Cardiac muscle cell (in vitro differentiated cells and primary cell): Measurements from ENCODE around the gene PNPLA6. TPM values are rescaled to one million over a fixed set of nuclear protein-coding genes. Genes with fewer than 3 reads are reported as not detected.

Experiments used
- DNase-seq, 2 donors: peaks; one replicate each; pipeline versions ENCODE4 v3.0.0 to v3.0.0-alpha.2; 2010 to 2017; ENCODE audit warnings: low read depth in 1 of 2, low spot score in 1 of 2
- H3K27ac ChIP-seq: fragments of 200-600 bp; sonication (generic); 2 replicates; pipeline ENCODE4 v1.5.1; 2016
- H3K27me3 ChIP-seq: fragments of 200-600 bp; sonication (generic); 2 replicates; pipeline ENCODE4 v1.6.0; 2016; ENCODE audit warnings: control low read depth
- H3K36me3 ChIP-seq: fragments of 200-600 bp; sonication (generic); 2 replicates; pipeline ENCODE4 v1.5.1; 2016; ENCODE audit warnings: control low read depth
- H3K4me1 ChIP-seq: fragments of 200-600 bp; sonication (generic); 2 replicates; pipeline ENCODE4 v1.8.1; 2017; ENCODE audit warnings: low read depth, mild to moderate bottlenecking, mixed run types
- H3K4me3 ChIP-seq: fragments of 200-600 bp; sonication (generic); 2 replicates; pipeline ENCODE4 v1.5.1; 2016; ENCODE audit warnings: mild to moderate bottlenecking
- H3K9me3 ChIP-seq: fragments of 200-600 bp; sonication (generic); 2 replicates; pipeline ENCODE4 v1.5.1; 2017; ENCODE audit warnings: low read depth, mild to moderate bottlenecking, control low read depth
- polyA plus RNA-seq: library from polyadenylated mRNA; unstranded; fragments of >200 nt; fragmentation: Nextera tagmentation; extraction: Ambion mirVana; gene quantifications from 2 replicates; pipeline ENCODE4 v1.2.1, GENCODE V29; 2016
- total RNA-seq: library from RNA; depleted of rRNA; stranded (reverse); fragments of >200 nt; gene quantifications from 2 replicates; pipeline ENCODE4 v1.2.3, GENCODE V29; 2016
- TF ChIP-seq, protein P1 (sequence below): IDR thresholded peaks from 2 replicates; pipeline ENCODE4 v1.5.1; 2012; ENCODE audit warnings: low read depth, mild to moderate bottlenecking, low read length

Gene PNPLA6
- total and polyA plus RNA-seq, 2 experiments from 2014 or later = 29.3 to 56.4 TPM

GRCh38 chr19:7549429-7550148, 14.1 kb downstream of the PNPLA6 start:
- H3K9me3 ChIP-seq = no peaks in the 10 kb centered on the region
- no peak overlapping the region for H3K4me3 ChIP-seq
- DNase-seq = no peak
- no peaks in the 10 kb centered on the region for H3K4me1 ChIP-seq
- H3K27me3 ChIP-seq = no peaks in the 10 kb centered on the region
- TF ChIP-seq, protein P1, sequence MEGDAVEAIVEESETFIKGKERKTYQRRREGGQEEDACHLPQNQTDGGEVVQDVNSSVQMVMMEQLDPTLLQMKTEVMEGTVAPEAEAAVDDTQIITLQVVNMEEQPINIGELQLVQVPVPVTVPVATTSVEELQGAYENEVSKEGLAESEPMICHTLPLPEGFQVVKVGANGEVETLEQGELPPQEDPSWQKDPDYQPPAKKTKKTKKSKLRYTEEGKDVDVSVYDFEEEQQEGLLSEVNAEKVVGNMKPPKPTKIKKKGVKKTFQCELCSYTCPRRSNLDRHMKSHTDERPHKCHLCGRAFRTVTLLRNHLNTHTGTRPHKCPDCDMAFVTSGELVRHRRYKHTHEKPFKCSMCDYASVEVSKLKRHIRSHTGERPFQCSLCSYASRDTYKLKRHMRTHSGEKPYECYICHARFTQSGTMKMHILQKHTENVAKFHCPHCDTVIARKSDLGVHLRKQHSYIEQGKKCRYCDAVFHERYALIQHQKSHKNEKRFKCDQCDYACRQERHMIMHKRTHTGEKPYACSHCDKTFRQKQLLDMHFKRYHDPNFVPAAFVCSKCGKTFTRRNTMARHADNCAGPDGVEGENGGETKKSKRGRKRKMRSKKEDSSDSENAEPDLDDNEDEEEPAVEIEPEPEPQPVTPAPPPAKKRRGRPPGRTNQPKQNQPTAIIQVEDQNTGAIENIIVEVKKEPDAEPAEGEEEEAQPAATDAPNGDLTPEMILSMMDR = no peak
- H3K36me3 ChIP-seq = no peaks in the 10 kb centered on the region
- no peak overlapping the region for H3K27ac ChIP-seq

- no peaks in the 10 kb centered on the region for H3K4me1 ChIP-seq
- H3K9me3 ChIP-seq = no peaks in the 10 kb centered on the region
- H3K36me3 ChIP-seq = no peaks in the 10 kb centered on the region
- TF ChIP-seq, protein P1 = no peak
- H3K27me3 ChIP-seq = no peaks in the 10 kb centered on the region
- H3K27ac ChIP-seq = no peak overlapping the region
- no peak for DNase-seq
- H3K4me3 ChIP-seq = no peak overlapping the region
Observed at GRCh38 chr19:7550169-7550770, 14.8 kb downstream of the PNPLA6 start.

GRCh38 chr19:7550987-7551761, 15.7 kb downstream of the PNPLA6 start:
- TF ChIP-seq, protein P1 = no peak
- Histone ChIP-seq H3K4me1 (no peaks in the 10 kb centered on the region), H3K9me3 (no peaks in the 10 kb centered on the region), H3K27ac (no peak overlapping the region), H3K27me3 (no peaks in the 10 kb centered on the region), H3K4me3 (peak overlapping the region; percentile 53), H3K36me3 (no peaks in the 10 kb centered on the region)
- DNase-seq = peak; percentile 83 to 95

- H3K27me3 ChIP-seq = no peaks in the 10 kb centered on the region
- no peaks in the 10 kb centered on the region for H3K9me3 ChIP-seq
- H3K27ac ChIP-seq = no peak overlapping the region
- TF ChIP-seq, protein P1 = no peak
- DNase-seq = no peak
- no peak overlapping the region for H3K4me3 ChIP-seq
- H3K4me1 ChIP-seq = no peaks in the 10 kb centered on the region
- no peaks in the 10 kb centered on the region for H3K36me3 ChIP-seq
Observed at GRCh38 chr19:7552781-7553180, 17.3 kb downstream of the PNPLA6 start.

- Histone ChIP-seq H3K9me3 (no peaks in the 10 kb centered on the region), H3K4me1 (no peaks in the 10 kb centered on the region), H3K36me3 (no peaks in the 10 kb centered on the region), H3K27ac (no peak overlapping the region), H3K4me3 (no peak overlapping the region), H3K27me3 (no peaks in the 10 kb centered on the region)
- DNase-seq = no peak
- TF ChIP-seq, protein P1 = no peak
Observed at GRCh38 chr19:7554565-7554964, 19.0 kb downstream of the PNPLA6 start.
